SK-N-SH (cell line): Measurements from ENCODE around the gene CTSZ. TPM values are rescaled to one million over a fixed set of nuclear protein-coding genes. Genes with fewer than 3 reads are reported as not detected.

Experiments used
- CTCF ChIA-PET: fragments of 300-600, 350-600 bp; formaldehyde crosslinking; extraction: SDS; loops from one replicate; lab custom pipeline; 2021; lab: Yijun Ruan, JAX
- POLR2A ChIA-PET: fragments of 350-600 bp; sonication (Branson Sonifier 250); formaldehyde crosslinking; extraction: SDS; loops from one replicate; lab custom pipeline; 2020; ENCODE audit warnings: antibody characterized with exemption, inconsistent platforms; lab: Yijun Ruan, JAX
- DNase-seq: peaks from one replicate; pipeline ENCODE4 v3.0.0; 2012
- H2AFZ ChIP-seq: fragments of 200-600 bp; sonication (generic); 2 replicates; pipeline ENCODE4 v1.8.1; 2016; ENCODE audit warnings: antibody characterized with exemption, mild to moderate bottlenecking, low read depth
- H3F3A ChIP-seq: fragments of 200-600 bp; sonication (generic); replicated peaks from 2 replicates; pipeline ENCODE3; 2016; ENCODE audit warnings: antibody characterized with exemption, mild to moderate bottlenecking; ENCODE audit not compliant: insufficient read depth
- H3K27ac ChIP-seq, 2 experiments: fragments of 200-500 bp in 1 of 2; fragments of 200-600 bp in 1 of 2; sonication (Bioruptor generic) in 1 of 2; sonication (generic), shearing (Covaris generic) in 1 of 2; 2 replicates each; pipeline versions ENCODE4 v1.5.1 to v1.6.1; 2014 to 2016; ENCODE audit warnings: low read depth in 2 of 2, inconsistent platforms in 1 of 2, low read length in 1 of 2, mild to moderate bottlenecking in 1 of 2, mixed read lengths in 1 of 2
- H3K27me3 ChIP-seq: fragments of 200-600 bp; sonication (generic), shearing (Covaris generic); 2 replicates; pipeline ENCODE4 v1.6.1; 2016; ENCODE audit warnings: mixed run types; ENCODE audit not compliant: insufficient read depth
- H3K36me3 ChIP-seq, 2 experiments: fragments of 200-500 bp in 1 of 2; fragments of 200-600 bp in 1 of 2; sonication (Bioruptor generic) in 1 of 2; sonication (generic) in 1 of 2; replicated peaks in 1 of 2; 2 replicates each; pipeline versions ENCODE3 to v1.5.1; 2014 to 2016; ENCODE audit warnings: low read length in 1 of 2, mild to moderate bottlenecking in 1 of 2; ENCODE audit not compliant: insufficient read depth in 2 of 2, control insufficient read depth in 1 of 2
- H3K4me1 ChIP-seq, 2 experiments: fragments of 200-500 bp in 1 of 2; fragments of 200-600 bp in 1 of 2; sonication (Bioruptor generic) in 1 of 2; sonication (generic), shearing (Covaris generic) in 1 of 2; 2 replicates each; pipeline versions ENCODE4 v1.5.1 to v1.6.1; 2014 to 2016; ENCODE audit warnings: low read depth in 1 of 2, low read length in 1 of 2, mixed run types in 1 of 2; ENCODE audit not compliant: insufficient read depth in 2 of 2, control insufficient read depth in 1 of 2
- H3K4me2 ChIP-seq: fragments of 200-600 bp; sonication (generic), shearing (Covaris generic); 2 replicates; pipeline ENCODE4 v1.6.1; 2017; ENCODE audit warnings: mixed run types
- H3K4me3 ChIP-seq, 2 experiments: fragments of 200-500 bp in 1 of 2; fragments of 200-600 bp in 1 of 2; sonication (Bioruptor generic) in 1 of 2; sonication (generic), shearing (Covaris generic) in 1 of 2; 2 replicates each; pipeline versions ENCODE4 v1.5.1 to v1.8.1; 2014 to 2016; ENCODE audit warnings: low read depth in 2 of 2, inconsistent platforms in 1 of 2, low read length in 1 of 2, mild to moderate bottlenecking in 1 of 2, mixed read lengths in 1 of 2, moderate library complexity in 1 of 2
- H3K79me2 ChIP-seq: fragments of 200-600 bp; sonication (generic); 2 replicates; pipeline ENCODE4 v1.8.1; 2017; ENCODE audit warnings: mild to moderate bottlenecking; ENCODE audit not compliant: insufficient read depth
- H3K9ac ChIP-seq: fragments of 200-600 bp; sonication (generic); 2 replicates; pipeline ENCODE4 v1.6.1; 2017; ENCODE audit warnings: mixed run types
- H3K9me2 ChIP-seq: fragments of 200-600 bp; sonication (generic); 2 replicates; pipeline ENCODE4 v1.6.1; 2017; ENCODE audit warnings: mixed run types
- H3K9me3 ChIP-seq: fragments of 200-600 bp; sonication (generic); 2 replicates; pipeline ENCODE4 v1.6.1; 2017; ENCODE audit warnings: mixed run types, mild to moderate bottlenecking, moderate library complexity
- H4K20me1 ChIP-seq: fragments of 200-600 bp; sonication (generic); 2 replicates; pipeline ENCODE4 v1.6.1; 2017; ENCODE audit warnings: mild to moderate bottlenecking, mixed run types; ENCODE audit not compliant: insufficient read depth
- EP300 ChIP-seq, 2 experiments: IDR thresholded peaks; 2 replicates each; pipeline versions ENCODE4 v1.4.0 to v1.6.1; 2012; ENCODE audit warnings: borderline replicate concordance in 1 of 2, low read depth in 1 of 2, low read length in 1 of 2
- FOXM1 ChIP-seq: IDR thresholded peaks from 2 replicates; pipeline ENCODE4 v1.4.0; 2012; ENCODE audit warnings: low read depth, mild to moderate bottlenecking
- GABPA ChIP-seq: IDR thresholded peaks from 2 replicates; pipeline ENCODE4 v1.4.0; 2012; ENCODE audit warnings: low read depth, mild to moderate bottlenecking
- MEF2A ChIP-seq: IDR thresholded peaks from 2 replicates; pipeline ENCODE4 v1.4.0; 2012; ENCODE audit warnings: low read depth, borderline replicate concordance
- MXI1 ChIP-seq: IDR thresholded peaks from 2 replicates; pipeline ENCODE4 v1.6.1; 2012; ENCODE audit warnings: mild to moderate bottlenecking, low read depth, low read length, improper control_type of control experiment
- NFIC ChIP-seq: IDR thresholded peaks from 2 replicates; pipeline ENCODE4 v1.4.0; 2012; ENCODE audit warnings: borderline replicate concordance
- POLR2AphosphoS5 ChIP-seq: IDR thresholded peaks from 2 replicates; pipeline ENCODE4 v1.6.1; 2012; ENCODE audit warnings: low read depth, low read length
- RAD21 ChIP-seq: IDR thresholded peaks from 2 replicates; pipeline ENCODE4 v1.6.1; 2012; ENCODE audit warnings: mild to moderate bottlenecking, low read length
- RXRA ChIP-seq: IDR thresholded peaks from 2 replicates; pipeline ENCODE4 v1.4.0; 2012; ENCODE audit warnings: low read depth, mild to moderate bottlenecking, borderline replicate concordance
- TEAD4 ChIP-seq: IDR thresholded peaks from 2 replicates; pipeline ENCODE4 v1.4.0; 2012; ENCODE audit warnings: mild to moderate bottlenecking, borderline replicate concordance; ENCODE audit not compliant: insufficient read depth
- YY1 ChIP-seq: IDR thresholded peaks from 2 replicates; pipeline ENCODE4 v1.4.0; 2012; ENCODE audit warnings: low read depth, mild to moderate bottlenecking
- WGBS: methylation state at CpG from one replicate; pipeline ENCODE4 v1.1.6; 2017; ENCODE audit warnings: low lambda C conversion rate; 5-methylcytosine and 5-hydroxymethylcytosine counted together
- polyA plus RNA-seq, 3 experiments: library from polyadenylated mRNA; depleted of rRNA; stranded (reverse); fragments of >200 nt; gene quantifications; 2 replicates each; pipeline ENCODE4 v1.2.3, GENCODE V29; 2012
- TF ChIP-seq, protein P1 (sequence below): IDR thresholded peaks from 2 replicates; pipeline ENCODE4; 2012
- TF ChIP-seq, protein P2 (sequence below): IDR thresholded peaks from 2 replicates; pipeline ENCODE4 v1.4.0; 2012; ENCODE audit warnings: low read depth, borderline replicate concordance
- TF ChIP-seq, protein P3 (sequence below): fragments of 200-600 bp; sonication (generic); IDR thresholded peaks from 2 replicates; pipeline ENCODE4 v1.6.1; 2017; ENCODE audit warnings: antibody characterized with exemption, mild to moderate bottlenecking, moderate library complexity

The CTSZ gene
- polyA plus RNA-seq, 1 of the 3 experiments (the other 2 are of a cell fraction): 0.03 TPM

DNA sequence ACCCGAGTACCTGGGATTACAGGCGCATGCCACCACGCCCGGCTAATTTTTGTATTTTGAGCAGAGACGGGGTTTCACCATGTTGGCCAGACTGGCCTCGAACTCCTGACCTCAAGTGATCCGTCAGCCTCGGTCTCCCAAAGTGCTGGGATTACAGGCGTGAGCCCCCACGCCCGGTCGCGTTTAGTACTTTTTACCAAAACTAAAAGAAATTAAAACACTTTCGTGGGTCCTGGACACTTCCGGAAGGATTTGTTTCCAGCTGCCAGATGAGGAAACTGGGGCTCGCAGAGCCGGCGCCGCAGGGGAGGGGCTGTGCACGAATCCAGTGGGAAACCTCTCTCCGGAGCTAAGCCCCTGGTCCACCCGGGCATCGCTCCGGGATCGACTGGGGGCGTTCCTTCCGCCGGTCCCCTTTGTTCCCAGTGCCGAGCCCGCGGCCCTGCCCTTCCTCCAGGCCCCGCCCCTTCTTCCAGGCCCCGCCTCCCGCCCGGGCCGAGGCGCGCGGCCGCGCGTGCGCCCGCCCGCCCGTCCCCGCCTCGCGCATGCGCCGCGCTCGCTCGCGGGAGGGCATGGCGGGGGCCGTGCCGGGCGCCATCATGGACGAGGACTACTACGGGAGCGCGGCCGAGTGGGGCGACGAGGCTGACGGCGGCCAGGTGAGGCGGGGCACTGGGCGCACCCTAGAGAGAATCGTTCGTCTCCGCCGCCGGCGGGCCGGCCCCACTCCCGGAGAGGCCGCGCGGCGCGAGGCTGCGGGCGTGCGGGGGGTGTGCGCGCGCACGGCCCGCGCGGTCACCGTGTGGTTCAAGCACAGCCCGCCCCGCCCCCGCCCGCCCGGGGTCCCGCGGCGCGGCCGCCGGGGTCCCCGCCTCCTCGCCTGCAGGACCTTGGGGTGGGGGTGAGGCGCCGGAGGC is 26.1 kb downstream of the CTSZ start, which contains the start of gene NELFCD (continued):
- TF ChIP-seq, protein P1, sequence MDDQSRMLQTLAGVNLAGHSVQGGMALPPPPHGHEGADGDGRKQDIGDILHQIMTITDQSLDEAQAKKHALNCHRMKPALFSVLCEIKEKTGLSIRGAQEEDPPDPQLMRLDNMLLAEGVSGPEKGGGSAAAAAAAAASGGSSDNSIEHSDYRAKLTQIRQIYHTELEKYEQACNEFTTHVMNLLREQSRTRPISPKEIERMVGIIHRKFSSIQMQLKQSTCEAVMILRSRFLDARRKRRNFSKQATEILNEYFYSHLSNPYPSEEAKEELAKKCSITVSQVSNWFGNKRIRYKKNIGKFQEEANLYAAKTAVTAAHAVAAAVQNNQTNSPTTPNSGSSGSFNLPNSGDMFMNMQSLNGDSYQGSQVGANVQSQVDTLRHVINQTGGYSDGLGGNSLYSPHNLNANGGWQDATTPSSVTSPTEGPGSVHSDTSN: no peak

DNA sequence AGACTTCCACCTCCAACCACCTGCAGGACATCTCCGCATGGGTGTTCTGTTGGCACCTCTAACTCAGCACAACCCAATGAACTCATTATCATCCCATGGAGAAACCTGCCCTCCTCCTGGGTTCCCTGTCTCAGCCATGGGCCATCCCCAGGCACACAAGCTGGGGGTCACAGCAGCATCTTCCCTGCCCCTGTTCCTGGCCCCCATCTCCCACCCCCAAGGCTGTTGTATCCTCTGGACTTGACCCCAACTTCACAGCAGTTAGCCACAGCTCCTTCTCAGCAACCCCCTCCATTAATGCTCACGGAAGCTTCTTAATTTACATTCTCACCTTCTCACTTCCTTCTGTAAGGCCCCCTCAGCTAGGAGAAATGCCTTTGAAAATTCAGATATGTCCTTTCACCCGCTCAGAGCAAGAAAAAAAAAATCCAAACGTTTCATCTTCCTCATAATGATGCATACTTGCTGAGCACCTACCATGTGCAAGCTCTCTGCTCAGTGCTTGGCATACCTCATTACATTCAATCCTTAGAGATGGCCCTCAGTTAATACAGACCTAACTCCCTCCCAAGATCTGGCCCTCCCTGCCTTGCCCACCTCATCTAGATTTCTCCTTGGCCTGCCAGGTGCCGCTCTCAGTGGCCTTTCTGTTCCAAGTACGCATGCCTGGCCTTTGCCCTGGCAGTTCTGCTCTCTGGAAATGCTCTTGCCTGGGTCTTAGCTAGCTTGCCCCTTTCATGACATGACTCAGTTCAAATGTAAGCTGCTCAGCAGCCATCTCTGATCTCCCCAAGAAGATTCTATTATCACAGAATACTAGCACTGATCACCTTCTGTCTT is 28.5 kb downstream of the CTSZ start:
- CTCF ChIA-PET: interaction anchor here (0.6 to 1.1 kb wide), 3 partner anchors 117 to 477 kb away, joined by 3 read pairs; no protein-coding TSS in a partner anchor
- Histone ChIP-seq H3K4me1 (peaks cover 6 to 9% of the 10 kb centered on the region in 2 experiments; a peak in 2 of 4 replicates), H3K9me2 (no peaks in the 10 kb centered on the region), H3K27ac (no peak overlapping the region), H2AFZ (no peak overlapping the region), H3F3A (no peaks in the 10 kb centered on the region), H3K36me3 (no peaks in the 10 kb centered on the region), H3K27me3 (no peaks in the 10 kb centered on the region), H3K9ac (no peak overlapping the region), H3K9me3 (0 out of 2 replicates have a peak, but pooled peaks cover 4% of the 10 kb centered on the region), H3K79me2 (peaks cover 22% of the 10 kb centered on the region), H4K20me1 (peaks cover 2% of the 10 kb centered on the region; the same call in 1 of the 2 replicates), H3K4me3 (no peak overlapping the region), H3K4me2 (no peak overlapping the region)
- POLR2A ChIA-PET: interaction anchor here (0.6 kb wide), 1 partner anchor 18 kb away, joined by 4 read pairs; no protein-coding TSS in a partner anchor
- no peak for DNase-seq
- 84% methylated on average over 6 of the region's 6 CpGs for WGBS
- no peak for TF ChIP-seq RXRA
- TF ChIP-seq FOXM1: no peak
- TF ChIP-seq POLR2AphosphoS5: no peak
- TF ChIP-seq GABPA: no peak
- TF ChIP-seq MXI1: no peak
- no peak for TF ChIP-seq TEAD4
- no peak for TF ChIP-seq NFIC
- TF ChIP-seq, protein P2, sequence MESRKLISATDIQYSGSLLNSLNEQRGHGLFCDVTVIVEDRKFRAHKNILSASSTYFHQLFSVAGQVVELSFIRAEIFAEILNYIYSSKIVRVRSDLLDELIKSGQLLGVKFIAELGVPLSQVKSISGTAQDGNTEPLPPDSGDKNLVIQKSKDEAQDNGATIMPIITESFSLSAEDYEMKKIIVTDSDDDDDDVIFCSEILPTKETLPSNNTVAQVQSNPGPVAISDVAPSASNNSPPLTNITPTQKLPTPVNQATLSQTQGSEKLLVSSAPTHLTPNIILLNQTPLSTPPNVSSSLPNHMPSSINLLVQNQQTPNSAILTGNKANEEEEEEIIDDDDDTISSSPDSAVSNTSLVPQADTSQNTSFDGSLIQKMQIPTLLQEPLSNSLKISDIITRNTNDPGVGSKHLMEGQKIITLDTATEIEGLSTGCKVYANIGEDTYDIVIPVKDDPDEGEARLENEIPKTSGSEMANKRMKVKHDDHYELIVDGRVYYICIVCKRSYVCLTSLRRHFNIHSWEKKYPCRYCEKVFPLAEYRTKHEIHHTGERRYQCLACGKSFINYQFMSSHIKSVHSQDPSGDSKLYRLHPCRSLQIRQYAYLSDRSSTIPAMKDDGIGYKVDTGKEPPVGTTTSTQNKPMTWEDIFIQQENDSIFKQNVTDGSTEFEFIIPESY: no peak
- TF ChIP-seq, protein P3, sequence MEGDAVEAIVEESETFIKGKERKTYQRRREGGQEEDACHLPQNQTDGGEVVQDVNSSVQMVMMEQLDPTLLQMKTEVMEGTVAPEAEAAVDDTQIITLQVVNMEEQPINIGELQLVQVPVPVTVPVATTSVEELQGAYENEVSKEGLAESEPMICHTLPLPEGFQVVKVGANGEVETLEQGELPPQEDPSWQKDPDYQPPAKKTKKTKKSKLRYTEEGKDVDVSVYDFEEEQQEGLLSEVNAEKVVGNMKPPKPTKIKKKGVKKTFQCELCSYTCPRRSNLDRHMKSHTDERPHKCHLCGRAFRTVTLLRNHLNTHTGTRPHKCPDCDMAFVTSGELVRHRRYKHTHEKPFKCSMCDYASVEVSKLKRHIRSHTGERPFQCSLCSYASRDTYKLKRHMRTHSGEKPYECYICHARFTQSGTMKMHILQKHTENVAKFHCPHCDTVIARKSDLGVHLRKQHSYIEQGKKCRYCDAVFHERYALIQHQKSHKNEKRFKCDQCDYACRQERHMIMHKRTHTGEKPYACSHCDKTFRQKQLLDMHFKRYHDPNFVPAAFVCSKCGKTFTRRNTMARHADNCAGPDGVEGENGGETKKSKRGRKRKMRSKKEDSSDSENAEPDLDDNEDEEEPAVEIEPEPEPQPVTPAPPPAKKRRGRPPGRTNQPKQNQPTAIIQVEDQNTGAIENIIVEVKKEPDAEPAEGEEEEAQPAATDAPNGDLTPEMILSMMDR: no peak
- no peak for TF ChIP-seq YY1
- TF ChIP-seq MEF2A: no peak
- no peak for TF ChIP-seq EP300 (IDR thresholded peaks at IDR 0.05; ENCODE audit: borderline replicate concordance in 1 of 2, low read depth in 1 of 2, low read length in 1 of 2)
- no peak for TF ChIP-seq RAD21
